ENCODE data around the gene OXNAD1.

Gene OXNAD1

DNA sequence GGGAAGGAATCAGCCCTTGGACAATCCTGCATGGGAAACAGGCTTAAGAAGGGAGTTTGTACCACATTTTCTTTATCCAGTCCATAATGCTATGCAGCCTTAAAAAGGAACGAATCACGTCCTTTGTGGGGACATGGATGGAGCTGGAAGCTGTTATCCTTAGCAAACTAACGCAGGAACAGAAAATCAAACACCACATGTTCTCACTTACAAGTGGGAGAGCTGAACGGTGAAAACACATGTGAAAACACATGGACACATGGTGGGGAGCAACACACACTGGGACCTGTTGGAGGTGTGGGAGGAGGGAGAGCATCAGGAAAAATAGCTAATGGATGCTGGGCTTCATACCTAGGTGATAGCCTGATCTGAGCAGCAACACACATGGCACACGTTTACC, 70.3 kb downstream of the OXNAD1 start:
- H3K9me2 ChIP-seq (replicated peaks; ENCODE audit: insufficient read depth, low read length) = no peaks in the 10 kb centered on the region
- no peaks in the 10 kb centered on the region for H3F3A ChIP-seq (ENCODE audit: insufficient read depth, low read length)
- no peaks in the 10 kb centered on the region for H3K36me3 ChIP-seq (replicated peaks; ENCODE audit: insufficient read depth, low read length)
- H3K9ac ChIP-seq (ENCODE audit: low read length) = no peak overlapping the region
- H3K4me3 ChIP-seq (ENCODE audit: low read length) = no peak overlapping the region
- H3K27me3 ChIP-seq (replicated peaks; ENCODE audit: insufficient read depth, low read length) = no peaks in the 10 kb centered on the region
- no peaks in the 10 kb centered on the region for H4K20me1 ChIP-seq (ENCODE audit: insufficient read depth, low read length)
- TF ChIP-seq EZH2 (optimal IDR thresholded peaks at IDR 0.05; ENCODE audit: low read depth, low read length) (no peak), EZH2phosphoT487 (IDR thresholded peaks at IDR 0.05; ENCODE audit: low read length) (no peak), CTCF (IDR thresholded peaks at IDR 0.05; ENCODE audit: low read length) (no peak)
- H3K27ac ChIP-seq (ENCODE audit: low read length) = no peak overlapping the region
- no peaks in the 10 kb centered on the region for H3K9me3 ChIP-seq (replicated peaks; ENCODE audit: insufficient read depth, low read length)
- no peak overlapping the region for H3K4me2 ChIP-seq (ENCODE audit: low read depth, low read length)
- 0 out of 2 replicates have a peak, but pooled peaks cover 2% of the 10 kb centered on the region for H3K79me2 ChIP-seq (ENCODE audit: low read length)
- no peaks in the 10 kb centered on the region for H3K4me1 ChIP-seq (ENCODE audit: low read length)
- no peak for DNase-seq
- H2AFZ ChIP-seq (ENCODE audit: low read length) = no peak overlapping the region

DNA sequence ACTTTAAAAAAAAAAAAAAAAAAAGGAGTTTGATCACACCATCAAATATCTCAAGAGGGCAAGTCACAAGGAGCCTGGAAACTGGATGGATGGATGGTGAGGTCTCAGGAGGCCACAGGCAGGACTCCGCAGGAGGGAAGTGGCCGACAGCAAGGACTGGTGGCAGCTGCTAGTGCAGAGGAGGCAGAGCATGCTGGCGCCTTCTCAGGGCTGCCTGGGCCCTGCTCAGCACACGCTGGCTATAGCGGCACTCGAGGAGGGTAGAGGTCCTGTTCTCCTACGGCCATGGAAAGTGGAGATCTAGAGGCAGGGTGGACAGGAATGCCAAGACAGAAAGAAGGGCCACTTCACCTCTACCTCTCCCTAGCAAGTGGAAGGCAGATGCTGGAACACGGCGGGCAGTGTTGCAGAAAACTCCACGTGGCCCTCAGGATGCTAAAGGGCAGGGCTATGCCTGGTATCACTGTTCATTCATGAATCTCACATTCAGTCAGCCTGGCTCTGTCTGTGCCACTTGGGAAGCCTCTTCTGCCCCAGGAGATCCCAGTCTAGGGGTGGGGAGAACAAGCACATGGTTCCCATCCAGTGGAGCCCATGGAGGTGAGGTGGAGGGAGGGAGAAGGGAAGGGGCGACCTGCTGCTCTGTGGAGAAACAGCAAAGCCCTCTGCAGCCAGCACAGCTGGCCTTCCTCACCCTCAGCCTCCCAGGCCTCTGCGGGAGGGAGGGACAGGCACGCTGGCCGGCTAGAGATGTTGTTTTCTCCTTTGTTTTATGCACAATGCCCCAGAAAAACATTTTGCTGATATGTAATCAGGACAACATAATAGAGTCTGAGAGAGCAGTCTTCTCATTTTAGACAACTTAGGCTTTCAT, 71.0 kb downstream of the OXNAD1 start:
- Histone ChIP-seq H3K27ac (ENCODE audit: low read length) (no peak overlapping the region), H3K27me3 (replicated peaks; ENCODE audit: insufficient read depth, low read length) (no peaks in the 10 kb centered on the region), H3K9ac (ENCODE audit: low read length) (no peak overlapping the region), H3K36me3 (replicated peaks; ENCODE audit: insufficient read depth, low read length) (no peaks in the 10 kb centered on the region), H3K9me2 (replicated peaks; ENCODE audit: insufficient read depth, low read length) (no peaks in the 10 kb centered on the region), H2AFZ (ENCODE audit: low read length) (no peak overlapping the region), H3F3A (ENCODE audit: insufficient read depth, low read length) (no peaks in the 10 kb centered on the region), H3K4me3 (ENCODE audit: low read length) (no peak overlapping the region), H3K9me3 (replicated peaks; ENCODE audit: insufficient read depth, low read length) (no peaks in the 10 kb centered on the region), H3K79me2 (ENCODE audit: low read length) (0 out of 2 replicates have a peak, but pooled peaks cover 2% of the 10 kb centered on the region), H3K4me1 (ENCODE audit: low read length) (no peaks in the 10 kb centered on the region), H3K4me2 (ENCODE audit: low read depth, low read length) (no peak overlapping the region), H4K20me1 (ENCODE audit: insufficient read depth, low read length) (no peaks in the 10 kb centered on the region)
- DNase-seq = no peak
- TF ChIP-seq CTCF (IDR thresholded peaks at IDR 0.05; ENCODE audit: low read length) (no peak), EZH2phosphoT487 (IDR thresholded peaks at IDR 0.05; ENCODE audit: low read length) (no peak), EZH2 (optimal IDR thresholded peaks at IDR 0.05; ENCODE audit: low read depth, low read length) (no peak)

GRCh38 chr3:16336825-16337224, 71.8 kb downstream of the OXNAD1 start:
- no peak for TF ChIP-seq EZH2phosphoT487 (IDR thresholded peaks at IDR 0.05; ENCODE audit: low read length)
- no peak for TF ChIP-seq CTCF (IDR thresholded peaks at IDR 0.05; ENCODE audit: low read length)
- no peak for TF ChIP-seq EZH2 (optimal IDR thresholded peaks at IDR 0.05; ENCODE audit: low read depth, low read length)
- Histone ChIP-seq H3K27me3 (replicated peaks; ENCODE audit: insufficient read depth, low read length) (no peaks in the 10 kb centered on the region), H3K79me2 (ENCODE audit: low read length) (no peaks in the 10 kb centered on the region), H3K9me3 (replicated peaks; ENCODE audit: insufficient read depth, low read length) (no peaks in the 10 kb centered on the region), H3K4me3 (ENCODE audit: low read length) (no peak overlapping the region), H3F3A (ENCODE audit: insufficient read depth, low read length) (no peaks in the 10 kb centered on the region), H3K27ac (ENCODE audit: low read length) (no peak overlapping the region), H3K36me3 (replicated peaks; ENCODE audit: insufficient read depth, low read length) (no peaks in the 10 kb centered on the region), H3K4me1 (ENCODE audit: low read length) (no peaks in the 10 kb centered on the region), H2AFZ (ENCODE audit: low read length) (no peak overlapping the region), H3K4me2 (ENCODE audit: low read depth, low read length) (no peak overlapping the region), H3K9ac (ENCODE audit: low read length) (no peak overlapping the region), H3K9me2 (replicated peaks; ENCODE audit: insufficient read depth, low read length) (no peaks in the 10 kb centered on the region), H4K20me1 (ENCODE audit: insufficient read depth, low read length) (no peaks in the 10 kb centered on the region)
- DNase-seq = no peak

Data from MM.1S (cell line).